Measurements from ENCODE around the gene MAPK8IP3.

The MAPK8IP3 gene

DNA sequence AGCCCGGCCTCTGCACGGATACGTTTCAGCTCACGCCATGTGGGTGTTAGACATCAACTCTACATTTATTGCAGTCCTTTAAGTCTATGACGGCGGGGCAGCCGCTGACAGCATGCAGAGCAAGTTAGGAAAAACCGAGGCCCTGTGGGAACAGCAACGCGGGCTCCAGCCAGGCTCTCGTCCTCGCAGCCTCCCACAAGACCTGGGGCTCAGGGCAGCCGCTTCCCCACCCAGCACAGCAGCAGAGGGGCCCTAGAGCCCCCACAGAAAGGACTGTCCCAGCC, 70.6 kb downstream of the MAPK8IP3 start:
- no peak for DNase-seq

- DNase-seq: no peak
Observed at GRCh38 chr16:1776991-1777374, 71.0 kb downstream of the MAPK8IP3 start.

GRCh38 chr16:1777375-1778199, 71.6 kb downstream of the MAPK8IP3 start:
- no peak for DNase-seq

DNA sequence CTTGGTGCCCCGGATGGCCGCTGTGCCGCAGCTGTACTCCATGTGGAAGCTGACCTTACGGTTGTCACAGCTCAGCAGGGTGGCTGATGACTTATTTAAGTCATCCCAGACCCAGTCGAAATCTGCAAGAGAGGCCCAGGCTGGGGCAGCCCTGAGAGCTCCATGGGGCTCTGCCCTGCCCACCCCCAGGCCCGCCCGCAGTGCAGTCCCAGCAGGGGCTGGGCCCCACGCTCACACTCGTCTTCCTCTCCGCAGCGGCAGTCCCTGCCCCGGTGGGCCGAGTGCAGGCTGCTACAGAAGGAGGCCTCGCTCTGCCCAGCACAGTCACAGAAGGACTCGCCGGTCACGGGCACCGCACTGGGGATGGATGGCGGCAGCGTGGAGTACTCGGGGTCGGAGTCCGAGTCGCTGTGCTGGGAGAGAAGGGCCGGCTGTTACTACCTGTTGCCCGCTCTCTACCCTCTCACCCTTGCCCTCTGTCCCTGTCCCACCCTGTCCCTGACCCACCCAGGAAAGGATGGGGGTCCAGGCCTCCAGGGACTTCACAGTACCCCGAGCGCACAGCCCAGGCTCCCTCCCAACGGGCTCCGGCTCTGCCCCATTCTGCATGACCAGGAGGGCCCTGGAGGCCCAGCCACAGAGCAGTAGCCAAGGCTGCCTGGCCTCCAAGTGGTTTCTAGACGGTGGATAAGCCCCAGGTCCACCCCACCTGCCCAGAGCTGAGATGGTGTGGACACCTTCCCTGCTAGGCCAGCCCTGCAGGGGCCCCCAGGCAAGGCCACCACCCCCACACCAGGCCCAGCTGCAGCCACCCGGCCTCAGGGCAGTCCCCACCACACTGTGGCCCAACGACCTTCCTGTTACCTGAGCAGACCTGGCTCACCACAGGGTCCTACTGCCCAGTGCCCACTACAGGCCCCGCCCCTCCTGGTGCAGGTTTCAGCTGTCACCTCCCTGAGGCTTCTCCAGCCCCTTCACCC, 72.5 kb downstream of the MAPK8IP3 start:
- DNase-seq: no peak

GRCh38 chr16:1779234-1779701, 73.3 kb downstream of the MAPK8IP3 start:
- DNase-seq: no peak

- no peak for DNase-seq
Observed at GRCh38 chr16:1779741-1780676, 74.0 kb downstream of the MAPK8IP3 start.

GRCh38 chr16:1780677-1781072, 74.7 kb downstream of the MAPK8IP3 start:
- DNase-seq: no peak

DNA sequence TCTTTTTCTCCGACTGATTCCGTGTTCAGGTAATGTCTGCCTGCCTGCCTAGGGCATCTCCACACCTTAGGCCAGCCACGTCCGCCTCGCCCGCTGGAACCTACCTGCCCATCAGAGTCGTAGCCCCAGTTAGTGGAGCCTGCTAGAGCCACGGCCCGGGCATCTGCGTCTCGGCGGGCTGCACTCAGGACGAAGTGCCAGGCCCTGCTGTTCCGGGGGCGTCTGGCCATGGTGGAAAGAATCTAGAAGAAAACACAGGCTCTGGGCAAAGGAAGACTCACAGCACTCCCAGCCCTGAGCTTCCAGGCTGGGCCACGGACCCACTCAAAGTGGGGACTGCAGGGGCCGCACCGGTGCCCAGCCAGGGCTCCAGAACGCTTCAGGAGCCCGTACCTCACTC, 75.3 kb downstream of the MAPK8IP3 start:
- DNase-seq: no peak

- DNase-seq: no peak
Observed at GRCh38 chr16:1781758-1782407, 75.9 kb downstream of the MAPK8IP3 start.

- DNase-seq: peak; percentile 100
Observed at GRCh38 chr16:1782408-1783264, 76.6 kb downstream of the MAPK8IP3 start, which contains the start of the genes NUBP2 and SPSB3. NUBP2 (plus strand) TSS chr16:1782960; CDS start chr16:1783021, 61 bp downstream. SPSB3 (minus strand) TSS chr16:1782571; CDS start chr16:1781483, 1,088 bp downstream.

- DNase-seq: no peak
Observed at GRCh38 chr16:1784977-1785845, 79.2 kb downstream of the MAPK8IP3 start.

- DNase-seq: no peak
Observed at GRCh38 chr16:1785846-1786170, 79.8 kb downstream of the MAPK8IP3 start.

DNA sequence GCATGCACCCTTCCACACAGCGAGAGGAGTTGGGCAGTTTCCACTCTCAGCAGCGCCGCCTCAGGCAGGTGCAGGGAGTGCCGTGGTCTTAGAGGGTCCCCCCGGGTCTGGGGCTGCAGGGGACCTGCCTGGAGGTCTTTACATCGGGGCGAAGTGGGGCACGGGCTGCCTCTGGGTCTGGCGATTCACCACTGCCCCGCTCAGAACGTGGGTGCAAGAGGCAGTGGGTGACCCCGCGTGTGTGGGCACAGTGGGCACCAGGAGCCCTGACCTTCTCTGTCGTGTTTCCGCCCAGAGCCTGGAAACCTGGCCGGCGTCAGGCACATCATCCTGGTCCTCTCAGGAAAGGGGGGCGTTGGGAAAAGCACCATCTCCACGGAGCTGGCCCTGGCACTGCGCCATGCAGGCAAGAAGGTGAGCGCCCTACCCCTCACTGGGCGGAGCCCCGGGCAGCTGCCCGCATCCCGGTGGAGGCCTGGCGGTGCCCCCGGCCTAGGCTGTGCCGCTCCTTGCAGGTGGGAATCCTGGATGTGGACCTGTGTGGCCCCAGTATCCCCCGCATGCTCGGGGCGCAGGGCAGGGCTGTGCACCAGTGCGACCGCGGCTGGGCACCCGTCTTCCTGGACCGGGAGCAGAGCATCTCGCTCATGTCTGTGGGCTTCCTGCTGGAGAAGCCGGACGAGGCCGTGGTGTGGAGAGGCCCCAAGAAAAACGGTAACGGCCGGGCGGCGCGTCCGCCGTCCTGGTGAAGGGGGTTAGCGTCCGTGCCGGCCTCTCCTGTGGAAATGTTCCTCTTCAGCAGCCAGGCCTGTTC, 80.5 kb downstream of the MAPK8IP3 start:
- no peak for DNase-seq

DNA sequence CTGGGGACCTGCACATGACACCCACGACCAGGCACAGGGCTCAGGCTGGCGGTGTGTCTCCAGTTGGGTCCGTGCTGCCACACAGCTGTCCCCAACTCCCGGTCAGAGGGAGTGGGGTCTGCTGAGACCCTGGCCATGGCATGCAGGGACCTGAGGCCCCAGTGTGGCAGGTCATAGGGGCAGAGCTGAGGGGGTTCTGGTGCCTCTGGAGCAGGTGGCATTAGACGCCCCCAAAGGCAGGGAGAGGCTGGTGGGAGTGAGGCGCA, 81.0 kb downstream of the MAPK8IP3 start:
- DNase-seq: no peak

- DNase-seq: no peak
Observed at GRCh38 chr16:1787322-1788094, 81.5 kb downstream of the MAPK8IP3 start.

GRCh38 chr16:1788095-1788707, 82.2 kb downstream of the MAPK8IP3 start:
- DNase-seq: no peak

DNA sequence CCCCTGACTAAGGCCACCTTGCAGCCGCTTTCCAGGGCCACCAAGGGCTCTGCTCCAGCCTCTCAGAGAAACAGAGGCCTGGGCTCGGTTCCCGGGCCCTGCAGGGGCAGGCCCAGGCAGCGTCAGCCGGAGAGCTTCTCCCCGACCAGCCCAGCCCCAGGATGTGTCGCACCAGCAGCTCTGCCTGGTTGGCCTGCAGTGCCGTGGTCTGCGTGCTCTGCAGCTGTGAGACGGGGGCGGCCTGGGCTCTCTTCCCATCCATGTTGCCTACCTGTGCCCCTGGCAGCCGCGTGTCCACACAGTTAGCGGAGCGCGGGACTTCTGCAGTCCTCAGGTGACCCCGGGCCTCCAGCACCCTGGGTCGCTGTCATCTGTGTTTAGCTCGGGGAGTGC, 82.7 kb downstream of the MAPK8IP3 start:
- DNase-seq: no peak

DNA sequence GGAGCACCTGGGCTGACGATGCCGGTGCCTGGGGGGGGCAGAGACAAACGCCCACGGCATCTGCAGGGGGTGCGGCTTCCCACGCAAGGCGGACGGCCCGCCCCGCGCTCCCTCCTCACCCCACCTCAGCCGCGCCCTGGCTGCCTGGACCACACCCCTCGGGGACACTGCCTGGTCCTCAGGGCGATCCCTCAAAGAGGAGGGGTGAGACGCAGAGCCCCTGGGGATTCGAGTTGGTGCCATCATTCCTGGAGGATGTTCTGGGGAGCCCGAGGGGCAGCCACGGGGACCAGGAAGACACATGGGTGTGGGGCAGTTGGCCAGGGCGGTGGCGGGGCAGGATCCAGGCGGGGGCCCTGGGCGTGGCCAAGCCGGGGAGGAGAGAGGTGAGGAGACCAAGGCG, 83.6 kb downstream of the MAPK8IP3 start:
- no peak for DNase-seq
